ENCODE results near the gene FGD2. TPM values are rescaled to one million over a fixed set of nuclear protein-coding genes. Genes with fewer than 3 reads are reported as not detected.

Gene FGD2
- total and polyA plus RNA-seq, 7 donors = 3.7 to 40.8 (median 20.1) TPM

- H3K27ac ChIP-seq = no peak overlapping the region
- no peaks in the 10 kb centered on the region for H3K36me3 ChIP-seq
- no peak for DNase-seq
- intact Hi-C loops (cut with DNase I) = no loop called here
- 76 to 87% methylated on average over 11 of the region's 11 CpGs for whole genome bisulfite sequencing, 2 donors
- TF ChIP-seq POLR2A (IDR thresholded peaks at IDR 0.05) = no peak
- TF ChIP-seq CTCF (IDR thresholded peaks at IDR 0.05) = no peak
- TF ChIP-seq EP300 (IDR thresholded peaks at IDR 0.05) = no peak
- TF ChIP-seq POLR2AphosphoS5 (IDR thresholded peaks at IDR 0.05) = no peak
- H3K27me3 ChIP-seq = no peaks in the 10 kb centered on the region
- no peaks in the 10 kb centered on the region for H3K9me3 ChIP-seq
- H3K4me3 ChIP-seq = no peak overlapping the region
- H3K4me1 ChIP-seq = peaks cover 0 to under 1% (median 0%) of the 10 kb centered on the region in 4 donors
These were observed 1.1 kb upstream of the FGD2 start for GRCh38 chr6:37004044-37004980.

- TF ChIP-seq EP300 (IDR thresholded peaks at IDR 0.05) (no peak), CTCF (IDR thresholded peaks at IDR 0.05) (no peak), POLR2AphosphoS5 (IDR thresholded peaks at IDR 0.05) (no peak), POLR2A (IDR thresholded peaks at IDR 0.05) (no peak)
- intact Hi-C loops (cut with DNase I) = no loop called here
- H3K36me3 ChIP-seq = no peaks in the 10 kb centered on the region
- H3K9me3 ChIP-seq = no peaks in the 10 kb centered on the region
- H3K4me1 ChIP-seq = no peaks in the 10 kb centered on the region
- DNase-seq = no peak
- peak overlapping the region in 3 of 4 donors; percentile 14 to 48 (median 26) for H3K27ac ChIP-seq
- H3K27me3 ChIP-seq = no peaks in the 10 kb centered on the region
- WGBS, 2 donors = 62 to 65% methylated on average over 13 of the region's 13 CpGs
- H3K4me3 ChIP-seq = peak overlapping the region in 3 of 4 donors; percentile 20 to 44 (median 34)
These were observed 542 bp downstream of the FGD2 start for GRCh38 chr6:37005827-37006567.

GRCh38 chr6:37006793-37007339 is 1.4 kb downstream of the FGD2 start:
- Histone ChIP-seq H3K27me3 (no peaks in the 10 kb centered on the region), H3K9me3 (no peaks in the 10 kb centered on the region), H3K27ac (no peak overlapping the region), H3K36me3 (no peaks in the 10 kb centered on the region), H3K4me1 (no peaks in the 10 kb centered on the region), H3K4me3 (peak overlapping the region in 2 of 4 donors; percentile 34 to 44)
- no peak for TF ChIP-seq POLR2A (IDR thresholded peaks at IDR 0.05)
- TF ChIP-seq POLR2AphosphoS5 (IDR thresholded peaks at IDR 0.05) = no peak
- no peak for TF ChIP-seq CTCF (IDR thresholded peaks at IDR 0.05)
- no peak for DNase-seq
- intact Hi-C loops (cut with DNase I) = no loop called here
- WGBS, 2 donors = 80 to 83% methylated on average over 5 of the region's 5 CpGs

GRCh38 chr6:37007340-37008043 is 2.0 kb downstream of the FGD2 start:
- no peaks in the 10 kb centered on the region for H3K4me1 ChIP-seq
- H3K9me3 ChIP-seq = no peaks in the 10 kb centered on the region
- WGBS, 2 donors = 58 to 60% methylated on average over 12 of the region's 12 CpGs
- no peaks in the 10 kb centered on the region for H3K27me3 ChIP-seq
- H3K27ac ChIP-seq = peak overlapping the region in 3 of 4 donors; percentile 0 to 22 (median 18)
- DNase-seq = no peak
- TF ChIP-seq POLR2A (IDR thresholded peaks at IDR 0.05) (no peak), POLR2AphosphoS5 (IDR thresholded peaks at IDR 0.05) (no peak), CTCF (IDR thresholded peaks at IDR 0.05) (no peak), EP300 (IDR thresholded peaks at IDR 0.05) (no peak)
- peak overlapping the region in 2 of 4 donors; percentile 34 to 44 for H3K4me3 ChIP-seq
- no peaks in the 10 kb centered on the region for H3K36me3 ChIP-seq
- intact Hi-C loops (cut with DNase I) = no loop called here
